NCI-H1417 treated with DMSO at 0.1 percent for 48 hours (cell line): ENCODE measurements around the gene SORL1-AS1.

Experiments used
- DNase-seq: peaks from one replicate; lab custom pipeline; 2025; lab: John Stamatoyannopoulos, UW

SORL1-AS1 gene

DNA sequence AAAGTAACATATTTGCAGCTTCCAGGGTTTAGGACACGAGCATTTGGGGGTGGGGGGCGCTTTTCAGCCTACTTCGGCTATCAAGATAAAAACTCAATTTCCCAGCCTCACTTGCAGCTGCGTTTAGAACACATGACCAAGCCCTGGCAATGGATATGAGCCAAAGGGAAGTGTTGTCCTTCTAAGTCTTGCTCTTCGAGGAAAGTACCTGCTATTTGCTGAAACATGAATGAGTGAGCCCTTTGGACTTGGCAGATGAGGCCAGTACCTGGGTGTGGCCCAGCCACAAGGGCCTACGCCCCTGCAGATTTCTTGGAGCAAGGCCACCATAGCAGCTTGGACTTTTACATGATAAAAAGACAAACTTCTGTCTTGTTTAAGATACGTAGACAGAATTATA lies 60.9 kb downstream of the SORL1-AS1 start:
- no peak for DNase-seq

DNA sequence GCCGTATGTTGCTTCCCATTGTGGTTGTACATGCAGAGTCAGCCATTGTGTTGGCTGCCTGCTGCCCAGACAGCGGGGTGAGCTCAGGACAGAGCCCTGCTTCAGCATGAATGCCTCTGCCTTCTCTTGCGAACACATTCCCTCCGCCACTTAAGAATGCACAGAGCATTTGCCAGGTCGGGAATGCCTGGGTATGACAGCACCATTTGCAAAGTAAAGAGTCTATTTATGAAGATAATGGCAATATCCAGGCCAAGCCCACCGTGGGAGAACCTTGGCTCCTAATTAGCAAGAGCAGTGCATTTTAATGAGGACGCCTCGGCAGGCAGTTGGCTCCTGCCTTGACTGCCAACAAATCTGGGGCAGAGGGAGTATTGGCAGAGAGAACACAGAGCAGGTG lies 63.1 kb downstream of the SORL1-AS1 start:
- DNase-seq: no peak
